NAMALWA (cell line): ENCODE measurements around the gene GXYLT2.
"Not testable (repeated sequence)": the region's sequence is repeated elsewhere in the genome, so short reads cannot be mapped to it uniquely, and the experiment has no call there.

ENCODE experiments used
- DNase-seq: peaks from one replicate; pipeline ENCODE4 v3.0.0-alpha.2; 2015; ENCODE audit warnings: low spot score

GXYLT2 gene

DNA sequence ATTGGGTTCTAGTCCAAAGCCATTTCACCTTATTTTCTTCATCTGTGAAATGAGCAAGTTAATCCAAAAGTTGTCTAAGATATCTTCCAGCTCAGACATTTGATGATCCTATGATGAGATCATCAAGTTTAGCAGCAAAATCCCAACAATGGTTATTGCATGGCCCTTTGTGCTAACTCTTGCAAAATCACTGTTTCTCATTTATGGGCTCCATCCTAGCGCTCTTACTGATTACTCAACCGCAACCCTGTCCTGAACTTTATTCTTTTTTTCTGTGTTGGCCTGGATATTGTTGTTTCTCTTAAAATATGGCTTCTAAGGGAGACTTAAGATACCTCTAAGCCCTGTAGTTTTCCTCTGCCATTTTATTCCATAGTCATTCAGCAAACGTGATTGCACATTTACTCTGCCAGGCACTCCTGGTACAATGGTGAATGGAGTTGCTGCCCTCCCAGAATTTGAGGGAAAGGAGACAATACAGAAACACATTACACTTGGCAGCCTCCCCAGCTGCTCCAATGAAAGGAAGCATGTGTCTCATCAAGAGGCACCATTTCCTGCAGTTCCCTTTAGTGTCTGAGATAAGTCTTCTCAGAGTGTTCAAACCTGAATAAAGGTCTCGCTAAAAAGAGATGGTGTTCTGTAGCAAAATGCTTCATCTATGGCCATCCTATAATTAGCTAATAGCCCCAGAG is 4.4 kb downstream of the GXYLT2 start:
- DNase-seq, result no peak

DNA sequence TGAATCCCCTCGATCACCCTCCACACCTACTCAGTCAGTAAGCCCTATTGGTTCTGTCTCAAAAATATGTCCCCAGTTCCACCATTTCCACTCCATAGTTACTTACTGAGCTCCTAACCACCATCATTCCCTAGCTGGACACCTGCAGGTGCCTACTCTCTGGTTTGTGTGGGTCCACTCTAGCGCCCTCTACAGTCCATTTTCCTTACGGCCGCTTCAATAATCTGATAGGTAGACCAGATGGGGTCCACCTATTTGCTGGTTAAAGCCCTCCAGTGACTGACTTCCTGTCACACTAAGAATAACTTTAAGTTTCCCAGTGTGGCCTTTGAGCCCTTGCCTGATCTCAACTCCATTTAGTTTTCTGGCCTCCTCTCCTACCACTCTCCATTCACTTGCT is 5.0 kb downstream of the GXYLT2 start:
- peak; percentile 28 for DNase-seq

DNA sequence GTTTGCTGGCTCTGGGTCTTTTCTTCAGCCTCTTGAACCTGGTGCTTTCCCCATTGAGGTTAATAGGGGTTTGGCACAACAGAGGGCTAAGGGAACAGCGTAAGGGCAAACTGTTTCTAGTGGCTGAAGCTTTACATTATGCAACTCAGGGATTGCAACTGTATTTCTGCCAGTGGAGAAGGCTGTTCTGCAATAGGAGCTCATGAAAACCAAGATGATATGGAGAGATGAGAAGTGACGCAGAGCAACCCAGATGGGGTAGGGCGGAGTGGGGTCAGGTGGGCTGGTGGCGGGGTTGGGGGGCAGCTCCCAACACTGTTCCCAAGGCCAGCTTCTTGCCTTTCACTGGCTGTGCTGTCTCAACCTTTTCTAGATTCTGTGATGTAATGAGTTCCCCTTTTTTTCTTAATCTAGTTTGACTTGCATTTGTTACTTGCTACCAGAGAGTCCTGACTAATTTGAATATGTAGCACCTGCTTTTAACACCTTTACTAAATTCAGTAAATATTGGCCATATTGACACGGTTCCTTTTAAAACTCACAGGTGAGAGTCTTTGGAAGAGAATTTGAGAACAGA is 7.2 kb downstream of the GXYLT2 start:
- no peak for DNase-seq

DNA sequence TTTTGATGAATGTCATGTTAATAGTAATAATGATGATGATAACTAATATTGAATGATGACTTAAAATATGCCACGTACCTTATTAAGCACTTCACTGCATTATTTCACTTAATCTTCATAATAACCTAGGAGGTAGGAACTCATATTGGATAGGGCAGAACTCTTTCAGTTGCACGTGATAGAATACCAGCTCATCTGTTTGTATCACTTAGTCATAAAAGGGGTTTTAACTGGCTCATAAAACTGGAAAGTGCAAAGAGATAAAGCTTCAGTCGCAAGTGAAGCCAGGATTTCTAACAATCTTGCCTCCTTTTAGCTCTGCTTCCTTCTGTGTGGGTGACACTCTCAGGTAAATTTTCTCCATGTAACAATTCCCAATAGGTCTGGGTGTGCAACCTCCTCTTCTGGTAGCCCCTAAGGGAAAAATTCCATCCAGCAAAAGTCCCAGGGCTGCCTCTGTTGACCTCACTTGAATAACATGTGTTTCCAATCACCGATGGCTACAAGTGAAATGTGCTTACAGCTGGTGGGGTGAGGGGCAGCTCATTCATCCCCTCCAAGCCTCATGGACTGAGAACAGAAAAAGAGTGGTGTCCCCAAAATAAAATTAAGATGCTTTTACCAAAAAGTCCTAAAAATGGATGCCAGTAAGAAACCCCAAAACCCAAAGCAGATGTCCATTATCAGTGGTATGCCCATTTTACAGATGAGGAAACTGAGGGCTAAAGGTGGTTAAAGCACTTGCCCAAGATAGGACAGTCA is 9.3 kb downstream of the GXYLT2 start:
- DNase-seq, result no peak

DNA sequence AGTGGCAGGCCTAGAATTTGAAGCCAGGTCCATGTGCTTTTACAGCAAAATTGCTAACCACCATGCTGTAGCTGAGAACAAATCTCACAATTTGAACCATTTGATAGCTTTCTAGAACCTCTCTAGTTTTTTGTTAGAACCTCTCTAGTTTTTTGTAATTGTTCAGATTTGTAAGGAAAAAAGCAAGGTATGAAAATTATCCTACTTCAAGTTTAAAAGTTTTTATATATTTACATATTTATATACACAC is 9.8 kb downstream of the GXYLT2 start:
- DNase-seq, result no peak

DNA sequence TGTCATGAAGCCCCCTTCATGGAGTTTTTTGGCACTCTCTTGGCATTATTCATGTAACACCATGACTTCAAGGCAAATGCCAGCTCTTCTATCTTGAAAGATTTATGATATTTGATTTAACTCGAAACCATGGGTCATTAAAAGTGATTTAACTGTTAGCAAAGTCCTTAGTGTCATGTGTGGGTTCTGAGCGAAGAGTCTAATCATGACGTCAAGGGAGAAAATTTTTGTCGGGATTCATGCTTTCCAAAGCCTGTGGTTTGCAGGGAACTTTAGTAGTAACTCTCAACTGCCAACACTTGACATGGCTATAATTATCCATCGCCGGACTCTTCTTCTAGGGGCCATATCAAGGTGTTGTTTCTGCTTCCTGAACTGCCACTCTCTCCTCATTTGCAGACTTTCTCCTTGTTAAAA is 11.5 kb downstream of the GXYLT2 start:
- DNase-seq, result no peak

DNA sequence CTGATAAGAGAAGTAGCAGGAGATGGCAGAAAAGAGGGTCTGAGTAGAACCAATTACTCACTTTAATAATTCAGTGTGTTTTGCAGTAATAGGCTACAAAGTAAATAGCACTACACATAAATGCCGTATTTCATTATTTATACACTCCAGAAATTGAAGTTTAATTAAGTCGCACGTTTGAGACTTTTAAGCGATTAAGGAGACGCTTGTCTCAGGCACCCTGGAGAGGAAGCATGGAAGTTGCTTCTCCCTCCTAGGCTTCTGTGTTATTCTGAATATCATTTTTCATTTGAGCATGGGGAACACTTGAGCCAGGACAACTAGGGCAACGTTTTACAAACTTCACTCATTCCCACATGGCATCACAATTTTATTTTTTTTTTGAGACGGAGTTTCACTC is 12.2 kb downstream of the GXYLT2 start:
- DNase-seq, result no peak

DNA sequence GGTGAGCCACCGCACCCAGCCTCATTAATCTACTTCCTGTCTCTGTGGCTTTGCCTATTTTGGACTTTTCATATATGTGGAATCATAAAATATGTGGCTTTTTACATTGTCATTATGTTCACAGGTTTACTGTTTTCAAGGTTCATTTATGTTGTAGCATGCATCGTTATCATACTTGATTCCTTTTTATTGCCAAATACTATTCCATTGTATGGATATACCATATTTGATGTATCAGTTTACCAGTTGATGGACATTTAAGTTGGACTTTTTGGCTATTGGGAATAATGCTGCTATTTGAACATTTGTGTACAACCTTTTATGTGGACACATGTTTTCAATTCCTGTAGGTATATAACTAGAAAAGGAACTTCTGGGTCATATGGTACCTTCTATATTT is 14.0 kb downstream of the GXYLT2 start:
- DNase-seq, result no peak

DNA sequence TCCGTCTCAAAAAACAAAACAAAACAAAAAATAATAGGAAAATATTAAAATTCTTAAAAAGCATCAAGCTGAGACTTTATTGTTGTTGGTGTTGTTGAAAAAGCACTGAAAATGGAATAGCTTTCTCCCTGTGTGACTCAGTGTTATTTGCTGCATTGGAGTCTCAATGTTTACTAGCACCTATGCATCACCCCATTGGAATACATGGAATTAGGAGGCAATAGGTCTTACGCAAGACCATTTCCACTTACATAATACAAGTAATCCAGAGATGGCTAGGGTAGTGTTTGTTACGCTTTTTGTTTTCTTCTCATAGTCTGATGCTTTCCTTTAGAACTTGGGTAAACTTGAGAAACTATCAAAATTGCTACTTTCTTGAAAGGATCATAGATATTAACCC is 15.2 kb downstream of the GXYLT2 start:
- no peak for DNase-seq

DNA sequence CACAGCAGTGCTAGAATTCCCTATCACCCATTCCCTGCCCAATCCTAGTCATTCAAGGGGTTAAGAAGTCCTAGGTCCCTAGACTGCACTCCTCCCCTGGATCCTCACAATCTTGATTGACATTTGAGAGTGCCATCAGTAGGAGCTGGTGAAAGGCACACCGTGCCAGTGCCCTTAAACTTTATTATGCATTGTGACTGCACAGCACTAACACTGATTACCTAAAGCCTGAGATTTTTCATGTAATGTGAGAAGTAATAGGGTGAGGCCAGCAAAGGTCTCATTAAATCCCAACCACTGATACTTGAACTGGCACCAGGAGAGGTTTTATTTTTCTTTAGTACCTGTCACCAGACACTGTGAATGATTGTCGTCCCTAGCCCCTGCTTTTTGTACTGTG is 16.3 kb downstream of the GXYLT2 start:
- no peak for DNase-seq

DNA sequence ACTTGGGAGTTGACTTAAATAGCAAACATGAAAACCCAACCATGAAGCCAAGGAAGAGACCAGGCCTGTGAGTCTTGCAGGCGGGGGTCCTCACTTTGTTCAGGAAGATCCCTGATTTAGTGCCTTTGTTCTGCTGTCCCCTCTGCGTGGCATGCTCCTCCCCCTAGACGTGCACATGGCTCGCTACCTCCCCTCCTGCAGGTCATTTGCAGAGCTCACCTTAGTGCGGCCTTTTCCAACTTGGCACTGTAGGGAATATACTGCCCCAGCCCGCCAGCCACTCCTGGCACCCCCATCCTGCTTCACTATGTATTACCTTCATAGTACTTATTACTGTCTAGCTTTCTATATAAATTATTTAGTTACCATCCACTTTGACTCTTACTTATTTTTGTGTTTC is 18.3 kb downstream of the GXYLT2 start:
- DNase-seq, result no peak

DNA sequence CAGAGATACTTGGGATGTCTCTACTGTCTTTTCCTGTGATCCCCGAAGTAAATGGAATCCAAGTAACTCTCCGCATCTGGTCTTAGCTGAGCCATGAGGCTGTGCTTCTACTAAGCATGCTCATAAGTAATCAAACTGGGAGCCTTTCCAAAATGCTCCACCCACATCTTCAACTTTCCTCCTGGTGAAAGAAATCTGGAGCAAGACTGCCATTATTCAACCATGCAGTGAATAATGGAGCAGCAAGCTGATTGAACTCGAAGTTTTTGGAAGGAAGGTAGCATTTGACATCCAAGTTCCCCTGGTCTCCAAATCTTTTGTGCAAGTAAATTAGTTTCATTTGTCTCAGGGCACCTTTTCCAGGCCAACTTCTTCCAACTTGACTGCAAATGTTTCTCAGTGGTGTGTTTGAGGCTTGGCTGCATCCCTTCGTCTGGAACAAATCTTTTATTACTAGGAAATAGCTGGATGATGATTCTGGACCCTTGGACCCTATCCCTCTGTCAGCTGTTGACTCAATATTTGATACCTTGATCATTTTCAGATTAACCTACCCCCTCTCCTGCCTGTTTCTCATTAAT is 19.4 kb downstream of the GXYLT2 start:
- DNase-seq, result no peak

DNA sequence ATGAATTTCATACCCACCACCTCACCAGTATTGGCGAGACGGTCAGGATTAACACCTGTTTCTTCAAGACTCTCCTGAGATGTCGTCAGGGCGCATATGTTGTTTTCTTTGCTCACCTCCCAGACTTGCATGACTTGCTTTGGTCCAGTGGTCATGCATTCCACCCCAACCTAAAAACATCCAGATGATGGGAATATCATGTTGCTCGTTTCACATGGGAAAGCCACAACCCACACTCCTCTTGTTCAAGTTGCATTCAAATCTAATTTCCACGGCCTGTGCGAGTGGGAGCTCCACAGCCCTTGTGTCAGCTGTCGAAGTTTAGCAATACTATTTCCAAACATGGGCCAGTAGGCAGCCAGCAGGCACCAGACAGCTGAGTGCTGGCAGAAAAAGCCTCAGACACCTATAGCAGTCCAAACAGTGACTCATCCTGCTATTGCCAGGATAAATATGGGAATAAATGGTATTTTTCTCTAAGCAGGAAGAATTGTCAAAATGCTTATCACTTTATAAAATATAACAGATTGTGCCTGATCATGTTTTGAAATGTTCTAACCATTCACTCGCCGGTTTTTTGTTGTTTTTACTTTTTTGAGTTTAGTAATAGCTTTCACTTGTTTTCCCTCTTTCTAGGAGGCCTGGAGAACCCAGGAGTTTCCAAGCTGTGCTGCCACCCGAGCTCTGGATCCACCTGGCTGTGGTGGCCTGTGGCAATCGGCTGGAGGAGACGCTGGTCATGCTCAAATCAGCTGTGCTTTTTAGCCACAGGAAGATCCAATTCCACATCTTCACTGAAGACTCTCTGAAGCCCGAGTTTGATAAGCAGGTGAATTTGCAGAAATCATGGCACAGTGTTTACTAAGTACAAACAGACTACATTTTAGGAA is 20.1 kb downstream of the GXYLT2 start:
- no peak for DNase-seq

DNA sequence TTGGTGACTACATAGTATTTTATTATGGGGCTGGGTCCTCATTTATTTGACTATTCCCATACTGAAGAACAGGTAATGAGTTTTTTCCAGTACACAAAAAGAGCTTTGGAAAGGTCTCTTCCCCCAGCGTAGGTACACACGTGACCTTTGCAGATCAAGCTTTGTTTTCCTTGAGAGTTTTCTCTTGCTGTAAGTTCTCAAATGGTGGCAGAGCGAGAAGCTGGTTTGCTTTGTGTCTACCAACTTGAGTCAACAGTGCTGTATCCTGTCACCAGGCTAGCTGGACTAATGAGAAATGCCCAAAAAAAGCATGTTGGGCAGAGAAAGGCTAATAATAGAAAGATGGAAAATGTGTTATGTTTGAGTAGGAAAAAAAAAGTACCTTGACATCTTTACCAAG is 21.7 kb downstream of the GXYLT2 start:
- DNase-seq, result no peak

DNA sequence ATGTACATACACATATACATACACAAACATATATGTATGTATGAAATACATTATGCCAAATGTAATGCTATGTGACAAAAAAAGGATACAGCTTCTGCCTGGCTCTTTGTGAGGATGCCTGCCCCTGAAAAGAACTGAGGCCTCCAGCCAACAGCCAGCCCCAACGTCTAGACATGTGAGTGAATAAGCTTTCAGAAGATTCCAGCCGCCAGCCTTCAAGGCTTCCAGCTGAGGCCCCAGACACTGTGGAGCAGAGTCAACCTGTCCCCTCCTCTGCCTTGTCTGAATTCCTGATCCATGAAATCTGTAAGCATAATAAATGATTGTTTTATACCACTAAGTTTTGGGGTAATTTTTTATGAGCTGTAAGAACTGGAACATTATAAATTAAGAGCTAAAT is 24.7 kb downstream of the GXYLT2 start:
- no peak for DNase-seq

DNA sequence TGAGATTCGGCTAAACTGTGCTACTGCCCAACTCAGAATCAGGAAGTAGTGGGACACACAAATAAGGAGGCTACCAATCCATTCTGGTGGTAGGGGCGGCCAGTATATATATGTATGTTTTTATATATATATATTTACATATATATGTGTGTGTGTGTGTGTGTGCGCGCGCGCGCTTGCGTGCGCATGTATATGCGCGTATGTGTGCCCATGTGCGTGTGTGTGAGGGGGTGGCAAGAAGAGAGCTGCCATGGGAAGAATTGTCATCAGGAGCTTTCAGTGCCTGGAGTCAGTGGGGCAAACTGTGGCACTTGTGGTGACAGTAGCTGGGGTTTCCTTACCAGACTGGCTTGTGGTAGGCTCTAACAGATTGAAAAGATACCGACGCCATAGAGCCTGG is 26.5 kb downstream of the GXYLT2 start:
- no peak for DNase-seq

DNA sequence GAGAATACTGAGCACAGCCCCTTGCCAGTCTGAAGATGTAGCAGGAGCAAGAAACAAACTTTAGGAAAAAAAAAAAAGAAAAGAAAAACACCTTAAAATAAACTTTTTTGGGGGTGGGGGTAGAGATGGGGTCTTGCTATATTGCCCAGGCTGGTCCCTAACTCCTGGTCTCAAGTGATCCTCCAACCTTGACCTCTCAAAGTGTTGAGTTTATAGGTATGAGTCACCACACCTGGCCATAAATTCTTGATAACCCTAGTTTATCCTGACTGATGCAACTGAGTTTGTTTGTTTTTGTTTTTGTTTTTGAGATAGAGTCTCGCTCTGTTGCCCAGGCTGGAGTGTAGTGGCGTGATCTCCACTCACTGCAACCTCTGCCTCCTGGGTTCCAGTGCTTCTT is 28.4 kb downstream of the GXYLT2 start:
- DNase-seq, result no peak

DNA sequence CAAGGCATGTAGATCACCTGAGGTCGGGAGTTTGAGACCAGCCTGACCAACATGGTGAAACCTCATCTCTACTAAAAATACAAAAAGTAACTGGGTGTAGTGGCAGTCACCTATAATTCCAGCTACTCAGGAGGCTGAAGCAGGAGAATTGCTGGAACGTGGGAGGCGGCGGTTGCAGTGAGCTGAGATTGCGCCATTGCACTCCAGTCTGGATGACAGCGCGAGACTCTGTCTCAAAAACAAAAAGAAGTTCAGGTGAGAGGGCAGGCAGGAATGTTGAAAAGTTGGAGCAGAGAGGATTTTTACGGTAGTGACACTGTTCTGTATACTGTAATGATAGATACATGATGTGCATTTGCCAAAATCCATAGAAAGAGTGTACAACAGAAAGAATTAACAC is 31.7 kb downstream of the GXYLT2 start:
- DNase-seq, result no peak

DNA sequence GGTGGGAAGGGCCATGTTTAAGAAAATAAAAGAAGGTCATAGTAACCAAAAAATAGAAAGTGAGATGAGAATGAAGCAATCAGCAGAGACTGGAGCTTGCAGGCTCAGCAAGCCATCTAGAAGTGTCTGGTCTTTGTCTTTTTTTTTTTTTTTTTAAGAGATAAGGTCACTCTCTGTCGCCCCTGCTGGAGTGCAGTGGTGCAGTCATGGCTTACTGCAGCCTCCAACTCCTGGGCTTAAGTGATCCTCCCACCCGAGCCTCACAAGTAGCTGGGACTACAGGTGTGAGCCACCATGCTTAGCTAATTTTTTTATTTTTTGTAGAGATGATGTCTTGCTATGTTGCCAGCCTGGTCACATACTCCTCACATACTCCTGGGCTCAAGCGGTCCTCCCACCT is 36.2 kb downstream of the GXYLT2 start:
- DNase-seq, result peak; percentile 9

DNA sequence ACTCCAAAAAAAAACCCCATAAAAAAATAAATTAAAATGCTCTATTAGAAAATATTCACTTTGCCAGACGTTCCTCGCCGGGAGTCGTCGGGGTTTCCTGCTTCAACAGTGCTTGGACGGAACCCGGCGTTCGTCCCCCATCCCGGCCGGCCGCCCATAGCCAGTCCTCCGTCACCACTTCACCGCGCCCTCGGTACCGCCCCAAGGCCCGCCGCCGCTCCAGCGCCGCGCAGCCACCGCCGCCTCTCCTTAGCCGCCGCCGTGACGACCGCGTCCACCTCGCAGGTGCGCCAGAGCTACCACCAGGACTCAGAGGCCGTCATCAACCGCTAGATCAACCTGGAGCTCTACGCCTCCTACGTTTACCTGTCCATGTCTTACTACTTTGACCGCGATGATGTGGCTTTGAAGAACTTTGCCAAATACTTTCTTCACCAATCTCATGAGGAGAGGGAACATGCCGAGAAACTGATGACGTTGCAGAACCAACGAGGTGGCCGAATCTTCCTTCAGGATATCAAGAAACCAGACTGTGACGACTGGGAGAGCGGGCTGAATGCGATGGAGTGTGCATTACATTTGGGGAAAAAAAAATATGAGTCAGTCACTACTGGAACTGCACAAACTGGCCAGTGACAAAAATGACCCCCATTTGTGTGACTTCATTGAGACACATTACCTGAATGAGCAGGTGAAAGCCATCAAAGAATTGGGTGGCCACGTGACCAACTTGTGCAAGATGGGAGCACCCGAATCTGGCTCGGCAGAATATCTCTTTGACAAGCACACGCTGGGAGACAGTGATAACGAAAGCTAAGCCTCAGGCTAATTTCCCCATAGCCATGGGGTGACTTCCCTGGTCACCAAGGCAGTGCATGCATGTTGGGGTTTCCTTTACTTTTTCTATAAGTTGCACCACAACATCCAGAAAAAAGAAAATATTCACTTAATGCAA is 41.2 kb downstream of the GXYLT2 start:
- DNase-seq, result not testable (repeated sequence)

DNA sequence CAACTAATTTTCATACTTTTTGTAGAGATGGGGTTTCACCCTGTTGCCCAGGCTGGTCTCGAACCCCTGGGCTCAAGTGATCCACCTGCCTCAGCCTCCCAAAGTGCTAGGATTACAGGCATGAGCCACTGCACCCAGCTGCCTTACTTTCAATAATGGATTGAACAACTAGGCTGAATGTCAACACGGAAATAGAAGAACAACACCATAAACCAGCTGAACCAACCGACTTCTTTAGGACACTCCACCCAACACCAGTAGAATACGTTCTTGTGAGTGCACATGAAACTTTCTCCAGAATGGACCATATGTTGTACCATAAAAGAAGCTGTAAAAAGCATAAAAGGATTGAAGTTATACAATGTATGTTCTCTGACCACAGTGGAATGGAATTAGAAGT is 42.9 kb downstream of the GXYLT2 start:
- DNase-seq, result no peak
